GM23338 (cell line): ENCODE data around the gene MAP3K15. TPM values are rescaled to one million over a fixed set of nuclear protein-coding genes. Genes with fewer than 3 reads are reported as not detected.

Experiments
- ATAC-seq: fragments of 200-7000 bp; cut with Tn5 transposase; 3 replicates; pipeline ENCODE4 v1.9.1; 2020
- DNase-seq: peaks from one replicate; pipeline ENCODE4 v3.0.0-alpha.2; 2015; ENCODE audit warnings: low spot score
- H2AFZ ChIP-seq: fragments of 200-600 bp; sonication (generic); 2 replicates; pipeline ENCODE4 v1.8.0; 2016; ENCODE audit warnings: antibody characterized with exemption, mild to moderate bottlenecking, moderate library complexity
- H3F3A ChIP-seq: fragments of 200-600 bp; sonication (generic); replicated peaks from 2 replicates; pipeline ENCODE4 v1.8.0; 2017; ENCODE audit warnings: antibody characterized with exemption, mixed run types, low read depth
- H3K27ac ChIP-seq: fragments of 200-600 bp; sonication (generic); 2 replicates; pipeline ENCODE4 v1.6.1; 2016; ENCODE audit warnings: low read depth
- H3K27me3 ChIP-seq: fragments of 200-600 bp; sonication (generic); 2 replicates; pipeline ENCODE4 v1.8.0; 2016; ENCODE audit warnings: mild to moderate bottlenecking, mixed run types, moderate library complexity; ENCODE audit not compliant: insufficient read depth
- H3K36me3 ChIP-seq: fragments of 200-600 bp; sonication (generic); 2 replicates; pipeline ENCODE4 v1.8.0; 2016; ENCODE audit warnings: mild to moderate bottlenecking; ENCODE audit not compliant: insufficient read depth
- H3K4me1 ChIP-seq: fragments of 200-600 bp; sonication (generic); 2 replicates; pipeline ENCODE4 v1.8.0; 2016; ENCODE audit warnings: mild to moderate bottlenecking, moderate library complexity; ENCODE audit not compliant: insufficient read depth
- H3K4me2 ChIP-seq: fragments of 200-600 bp; sonication (generic); 2 replicates; pipeline ENCODE4 v1.7.1; 2017; ENCODE audit warnings: mixed run types
- H3K4me3 ChIP-seq: fragments of 200-600 bp; sonication (generic); 2 replicates; pipeline ENCODE4 v1.6.1; 2016; ENCODE audit warnings: mixed run types
- H3K79me2 ChIP-seq: fragments of 200-600 bp; sonication (generic); replicated peaks from 2 replicates; pipeline ENCODE4 v1.8.0; 2017; ENCODE audit warnings: mild to moderate bottlenecking; ENCODE audit not compliant: insufficient read depth
- H3K9me2 ChIP-seq: fragments of 200-600 bp; sonication (generic); 2 replicates; pipeline ENCODE4 v1.8.0; 2017; ENCODE audit not compliant: insufficient read depth
- H4K20me1 ChIP-seq: fragments of 200-600 bp; sonication (generic); replicated peaks from 2 replicates; pipeline ENCODE4 v1.8.0; 2017; ENCODE audit warnings: mild to moderate bottlenecking; ENCODE audit not compliant: insufficient read depth
- H3K27ac Mint-ChIP-seq: 2 replicates; pipeline ENCODE4 v1.8.0; 2020; ENCODE audit warnings: inconsistent platforms, mild to moderate bottlenecking, moderate library complexity, mixed read lengths
- H3K27me3 Mint-ChIP-seq: 3 replicates; pipeline ENCODE4 v1.8.0; 2022; ENCODE audit warnings: low read depth, mild to moderate bottlenecking, moderate library complexity, mixed read lengths, inconsistent platforms; ENCODE audit not compliant: insufficient read depth, poor library complexity
- H3K36me3 Mint-ChIP-seq: 3 replicates; pipeline ENCODE4 v1.8.0; 2021; ENCODE audit warnings: low read depth, mild to moderate bottlenecking, inconsistent platforms, moderate library complexity, mixed read lengths
- H3K4me1 Mint-ChIP-seq: 3 replicates; pipeline ENCODE4 v1.8.0; 2020; ENCODE audit warnings: mild to moderate bottlenecking, inconsistent platforms, mixed read lengths
- H3K4me3 Mint-ChIP-seq: 3 replicates; pipeline ENCODE4 v1.8.0; 2021; ENCODE audit warnings: moderate library complexity, mild to moderate bottlenecking, inconsistent platforms, mixed read lengths
- H3K9me3 Mint-ChIP-seq: 3 replicates; pipeline ENCODE4 v1.8.0; 2020; ENCODE audit warnings: moderate library complexity, mild to moderate bottlenecking, inconsistent platforms, mixed read lengths
- CREB1 ChIP-seq: fragments of 250-450 bp; sonication (Bioruptor Pico); IDR thresholded peaks from 2 replicates; pipeline ENCODE4 v1.5.0; 2020; ENCODE audit warnings: low read depth, mild to moderate bottlenecking, moderate library complexity
- CTCF ChIP-seq, 2 experiments: fragments of 200-600 bp in 1 of 2; sonication (generic) in 1 of 2; conservative IDR thresholded peaks; 2 replicates each; pipeline versions ENCODE4 v1.5.1 to v1.6.1; 2016 to 2017; ENCODE audit warnings: antibody characterized with exemption in 2 of 2, low read depth in 2 of 2, mild to moderate bottlenecking in 2 of 2, moderate library complexity in 1 of 2
- ETS1 ChIP-seq: IDR thresholded peaks from 2 replicates; pipeline ENCODE4 v1.6.1; 2016; ENCODE audit warnings: antibody characterized with exemption
- EZH2 ChIP-seq: fragments of 200-600 bp; sonication (generic); IDR thresholded peaks from one replicate; pipeline ENCODE4 v1.8.0; 2017; ENCODE audit warnings: antibody characterized with exemption, mild to moderate bottlenecking, low read depth; ENCODE audit not compliant: unreplicated experiment
- EZH2phosphoT487 ChIP-seq: fragments of 200-600 bp; sonication (generic); IDR thresholded peaks from one replicate; pipeline ENCODE4 v1.8.1; 2018; ENCODE audit warnings: antibody characterized with exemption; ENCODE audit not compliant: unreplicated experiment
- JUNB ChIP-seq: IDR thresholded peaks from one replicate; pipeline ENCODE4 v1.6.1; 2016; ENCODE audit warnings: antibody characterized with exemption; ENCODE audit not compliant: unreplicated experiment
- NANOG ChIP-seq: IDR thresholded peaks from 2 replicates; pipeline ENCODE4 v1.6.1; 2016; ENCODE audit warnings: antibody characterized with exemption, borderline replicate concordance
- POLR2AphosphoS5 ChIP-seq: IDR thresholded peaks from 2 replicates; pipeline ENCODE4 v1.6.1; 2016; ENCODE audit warnings: antibody characterized with exemption, low read depth
- REST ChIP-seq: IDR thresholded peaks from one replicate; pipeline ENCODE4 v1.6.1; 2018; ENCODE audit warnings: antibody characterized with exemption; ENCODE audit not compliant: unreplicated experiment
- STAT1 ChIP-seq: IDR thresholded peaks from one replicate; pipeline ENCODE4 v1.6.1; 2016; ENCODE audit warnings: antibody characterized with exemption; ENCODE audit not compliant: unreplicated experiment
- ZNF114 ChIP-seq: fragments of 250-450 bp; sonication (Bioruptor Pico); IDR thresholded peaks from 2 replicates; pipeline ENCODE4 v1.5.0; 2020; ENCODE audit warnings: mild to moderate bottlenecking, moderate library complexity
- ZNF331 ChIP-seq: fragments of 250-450 bp; sonication (Bioruptor Pico); IDR thresholded peaks from 2 replicates; pipeline ENCODE4 v1.5.0; 2020; ENCODE audit warnings: low read depth, mild to moderate bottlenecking, moderate library complexity
- ZNF462 ChIP-seq: fragments of 250-450 bp; sonication (Bioruptor Pico); IDR thresholded peaks from 2 replicates; pipeline ENCODE4 v1.5.0; 2020; ENCODE audit warnings: mild to moderate bottlenecking, moderate library complexity
- polyA plus RNA-seq: library from polyadenylated mRNA; unstranded; fragments of >200 nt; fragmentation: Nextera tagmentation; extraction: Ambion mirVana; gene quantifications from 2 replicates; pipeline ENCODE4 v1.2.1, GENCODE V29; 2016
- total RNA-seq: library from RNA; depleted of rRNA; stranded (reverse); fragments of >200 nt; shearing (Covaris generic); gene quantifications from 2 replicates; pipeline ENCODE4 v1.2.3, GENCODE V29; 2014

The MAP3K15 gene
- total and polyA plus RNA-seq, 2 experiments from 2014 or later = 0.40 to 3.1 TPM

GRCh38 chrX:19388741-19389140 lies 126.6 kb downstream of the MAP3K15 start:
- TF ChIP-seq POLR2AphosphoS5 (no peak), STAT1 (no peak), CREB1 (no peak), ZNF331 (CRISPR knock-in tag) (no peak), CTCF (conservative IDR thresholded peaks at IDR 0.05; ENCODE audit: low read depth in 2 of 2) (no peak), JUNB (no peak), EZH2phosphoT487 (no peak), ZNF114 (CRISPR knock-in tag) (no peak), ETS1 (no peak), REST (no peak), EZH2 (no peak), NANOG (no peak), ZNF462 (CRISPR knock-in tag) (no peak)
- Mint-ChIP-seq H3K4me1 (no peaks in the 10 kb centered on the region; the same call in 2 of the 3 replicates), H3K4me3 (no peak overlapping the region), H3K9me3 (no peaks in the 10 kb centered on the region), H3K27ac (no peak overlapping the region), H3K27me3 (no peaks in the 10 kb centered on the region), H3K36me3 (no peaks in the 10 kb centered on the region; the same call in 2 of the 3 replicates)
- Histone ChIP-seq H3F3A (no peaks in the 10 kb centered on the region), H3K79me2 (no peaks in the 10 kb centered on the region), H4K20me1 (no peaks in the 10 kb centered on the region), H2AFZ (no peak overlapping the region), H3K9me2 (no peaks in the 10 kb centered on the region), H3K4me1 (no peaks in the 10 kb centered on the region), H3K27me3 (no peaks in the 10 kb centered on the region), H3K36me3 (no peaks in the 10 kb centered on the region), H3K27ac (no peak overlapping the region), H3K4me2 (no peak overlapping the region), H3K4me3 (no peak overlapping the region)
- no peak for DNase-seq
- no peak for ATAC-seq
